T-cell (primary cell): ENCODE measurements around the gene PPP1R37. TPM values are rescaled to one million over a fixed set of nuclear protein-coding genes. Genes with fewer than 3 reads are reported as not detected.

ENCODE experiments used
- ATAC-seq, 4 experiments: fragments of 200-7000 bp in 3 of 4; fragments of 150-1000 bp in 1 of 4; cut with Tn5 transposase; replicated peaks in 1 of 4; 1 replicate in 3 of 4; 2 replicates in 1 of 4; pipeline ENCODE4 v1.10.0; 2021; ENCODE audit warnings: moderate library complexity in 3 of 4, mild to moderate bottlenecking in 2 of 4, moderate number of reproducible peaks in 1 of 4
- CTCF ChIA-PET, 2 donors: fragments of 300-600 bp; sonication (Branson Sonifier 250); formaldehyde crosslinking; loops; one replicate each; lab custom pipeline; 2022; ENCODE audit warnings: antibody characterized with exemption in 2 of 2; lab: Charles Lee
- POLR2A ChIA-PET, 2 donors: fragments of 300-600 bp; sonication (Branson Sonifier 250); formaldehyde crosslinking; loops; one replicate each; lab custom pipeline; 2022; ENCODE audit warnings: antibody characterized with exemption in 2 of 2; lab: Charles Lee
- DNase-seq, 35 experiments: peaks; one replicate each; pipeline versions ENCODE4 v3.0.0 to v3.0.0-alpha.2; 2013 to 2023
- H3K27ac ChIP-seq: one replicate; pipeline ENCODE4 v1.5.1; 2013; ENCODE audit warnings: low read length
- H3K27me3 ChIP-seq, 2 experiments: replicated peaks in 1 of 2; 1 replicate in 1 of 2; 2 replicates in 1 of 2; pipeline versions ENCODE4 v1.6.1 to v1.7.0; 2013; ENCODE audit warnings: low read length in 1 of 2, mixed read lengths in 1 of 2; ENCODE audit not compliant: control insufficient read depth in 2 of 2, insufficient read depth in 2 of 2; ENCODE audit errors: extremely low read depth in 1 of 2
- H3K36me3 ChIP-seq, 2 donors: 1 replicate in 1 of 2; 2 replicates in 1 of 2; pipeline versions ENCODE4 v1.6.1 to v1.7.0; 2013; ENCODE audit warnings: low read length in 1 of 2; ENCODE audit not compliant: control insufficient read depth in 2 of 2, insufficient read depth in 1 of 2; ENCODE audit errors: extremely low read depth in 1 of 2
- H3K4me1 ChIP-seq, 2 experiments: 1 replicate in 1 of 2; 2 replicates in 1 of 2; pipeline versions ENCODE4 v1.6.1 to v1.7.0; 2013; ENCODE audit warnings: low read length in 2 of 2, mixed read lengths in 1 of 2; ENCODE audit not compliant: insufficient read depth in 2 of 2, control insufficient read depth in 1 of 2; ENCODE audit errors: extremely low read depth in 1 of 2
- H3K4me3 ChIP-seq, 2 donors: 1 replicate in 1 of 2; 2 replicates in 1 of 2; pipeline versions ENCODE4 v1.5.1 to v1.7.0; 2013; ENCODE audit warnings: mild to moderate bottlenecking in 2 of 2, low read length in 1 of 2, moderate library complexity in 1 of 2; ENCODE audit not compliant: control insufficient read depth in 1 of 2; ENCODE audit errors: extremely low read depth in 1 of 2
- H3K9me3 ChIP-seq: 2 replicates; pipeline ENCODE4 v1.7.0; 2013
- H3K27ac Mint-ChIP-seq, 2 donors: one replicate each; pipeline ENCODE4 v1.8.0; 2020 to 2021; ENCODE audit warnings: mild to moderate bottlenecking in 2 of 2, mixed read lengths in 2 of 2
- H3K27me3 Mint-ChIP-seq, 2 donors: one replicate each; pipeline ENCODE4 v1.8.0; 2021 to 2022; ENCODE audit warnings: mixed read lengths in 2 of 2
- H3K36me3 Mint-ChIP-seq: one replicate; pipeline ENCODE4 v1.8.0; 2021; ENCODE audit warnings: mixed read lengths
- H3K4me1 Mint-ChIP-seq, 3 donors: one replicate each; pipeline ENCODE4 v1.8.0; 2020 to 2022; ENCODE audit warnings: mixed read lengths in 3 of 3, mild to moderate bottlenecking in 1 of 3
- H3K4me3 Mint-ChIP-seq, 3 donors: one replicate each; pipeline ENCODE4 v1.8.0; 2020 to 2022; ENCODE audit warnings: mild to moderate bottlenecking in 3 of 3, mixed read lengths in 3 of 3, moderate library complexity in 3 of 3
- H3K9me3 Mint-ChIP-seq, 3 donors: one replicate each; pipeline ENCODE4 v1.8.0; 2020 to 2022; ENCODE audit warnings: mixed read lengths in 3 of 3
- WGBS: methylation state at CpG from one replicate; pipeline ENCODE4 v1.1.5; 2013; ENCODE audit warnings: missing lambda C conversion rate; ENCODE audit not compliant: insufficient coverage; 5-methylcytosine and 5-hydroxymethylcytosine counted together
- total RNA-seq, 35 experiments: library from RNA in 6 of 35; stranded (reverse) in 6 of 35; fragments of 120-200 nt in 1 of 35; gene quantifications; one replicate each; pipeline versions ENCODE4 v1.2.1 to v1.2.4 and lab custom pipeline; 2013 to 2026

PPP1R37 gene
- total RNA-seq, 5 donors from 2014 or later (not counting 1 experiment from before 2014, with no cell fraction given) = 17.2 to 35.2 (median 30.4) TPM

DNA sequence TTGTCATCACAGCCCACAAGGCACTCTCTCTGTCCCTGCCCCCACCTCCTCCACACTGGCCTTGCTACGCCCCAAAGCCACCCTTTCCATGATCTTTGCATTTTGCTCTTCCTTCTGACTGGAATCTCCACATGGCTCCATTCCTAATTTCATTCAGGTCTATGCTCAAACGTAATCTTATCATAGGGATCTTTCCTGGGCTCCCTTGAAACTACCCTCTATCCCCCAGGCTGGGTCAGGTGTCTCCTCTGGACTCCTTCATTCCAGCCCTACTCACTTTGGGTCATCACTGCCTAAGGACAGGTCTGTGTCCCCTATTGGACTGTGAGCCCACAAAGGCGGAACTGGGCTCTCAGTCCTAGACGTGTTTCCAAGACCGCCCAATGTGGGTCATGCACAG lies 10.8 kb upstream of the PPP1R37 start:
- ChIA-PET POLR2A (no interaction called here), CTCF (no interaction called here)
- Histone ChIP-seq H3K4me3 (no peak overlapping the region), H3K9me3 (no peaks in the 10 kb centered on the region), H3K4me1 (peaks cover 17 to 38% of the 10 kb centered on the region in 2 experiments), H3K36me3 (peaks cover 2 to 15% of the 10 kb centered on the region in 2 donors), H3K27ac (no peak overlapping the region), H3K27me3 (no peaks in the 10 kb centered on the region)
- DNase-seq (no peak), ATAC-seq (no peak)
- WGBS = 93% methylated on average over 2 of the region's 5 CpGs
- Mint-ChIP-seq H3K36me3 (peaks cover 18% of the 10 kb centered on the region), H3K9me3 (no peaks in the 10 kb centered on the region), H3K4me3 (peak overlapping the region; percentile 26 to 54 (median 29)), H3K27ac (no peak overlapping the region), H3K27me3 (no peaks in the 10 kb centered on the region), H3K4me1 (peaks cover 38 to 56% (median 41%) of the 10 kb centered on the region in 3 donors)

DNA sequence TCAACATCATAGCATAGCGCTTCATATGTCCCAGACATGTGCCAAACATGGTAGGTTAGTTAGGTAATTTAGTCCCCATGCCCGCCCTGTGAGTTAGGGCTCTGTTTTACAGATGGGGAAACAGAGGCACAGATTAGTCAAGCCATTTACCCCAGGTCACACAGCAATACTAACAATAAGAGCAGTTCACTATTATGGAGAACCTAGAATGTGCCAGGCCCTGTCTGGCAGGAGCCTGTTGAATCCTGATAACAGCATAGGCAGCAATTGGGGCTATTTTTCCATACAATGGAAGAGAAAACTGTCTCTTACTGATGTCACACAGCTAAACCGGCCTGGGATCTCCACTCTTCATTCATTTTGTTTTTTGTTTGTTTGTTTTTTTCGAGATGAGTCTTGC lies 6.5 kb upstream of the PPP1R37 start:
- Histone ChIP-seq H3K27ac (no peak overlapping the region), H3K36me3 (peaks cover 8 to 24% of the 10 kb centered on the region in 2 donors), H3K4me1 (peaks cover 5 to 45% of the 10 kb centered on the region in 2 experiments), H3K9me3 (no peaks in the 10 kb centered on the region), H3K4me3 (no peak overlapping the region), H3K27me3 (no peaks in the 10 kb centered on the region)
- DNase-seq (no peak), ATAC-seq (no peak)
- ChIA-PET CTCF (no interaction called here), POLR2A (no interaction called here)
- H3K4me3 Mint-ChIP-seq = no peak overlapping the region
- no peaks in the 10 kb centered on the region for H3K9me3 Mint-ChIP-seq
- H3K27ac Mint-ChIP-seq = peak overlapping the region; percentile 68 to 98
- H3K27me3 Mint-ChIP-seq = no peaks in the 10 kb centered on the region
- H3K36me3 Mint-ChIP-seq = peaks cover 24% of the 10 kb centered on the region
- peaks cover 34 to 48% (median 41%) of the 10 kb centered on the region in 3 donors for H3K4me1 Mint-ChIP-seq
- 100% methylated on average over 1 of the region's 4 CpGs for WGBS

DNA sequence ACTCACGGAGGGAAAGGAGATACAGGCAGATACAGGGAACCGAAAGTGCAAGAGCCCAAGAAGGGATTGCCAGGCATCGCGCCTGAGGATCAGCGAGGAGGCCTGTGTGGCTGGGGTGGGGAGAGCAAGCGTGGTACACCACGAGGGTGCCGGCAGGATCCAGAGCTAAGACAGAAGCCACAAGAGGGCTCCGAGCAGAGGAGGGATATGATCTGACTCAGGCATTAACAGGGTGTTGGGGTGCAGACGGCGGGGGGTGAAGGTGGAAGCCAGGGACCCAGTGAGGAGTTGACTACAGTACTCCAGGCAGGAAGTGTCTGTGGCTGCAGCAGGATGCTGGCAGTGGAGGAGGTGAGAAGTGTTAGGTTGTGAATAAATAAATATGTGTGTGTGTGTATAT lies 5.4 kb upstream of the PPP1R37 start:
- Histone ChIP-seq H3K27ac (peak overlapping the region; percentile 61), H3K27me3 (no peaks in the 10 kb centered on the region), H3K9me3 (no peaks in the 10 kb centered on the region), H3K4me3 (no peak overlapping the region), H3K36me3 (peaks cover 8 to 16% of the 10 kb centered on the region in 2 donors), H3K4me1 (peaks cover 5 to 56% of the 10 kb centered on the region in 2 experiments)
- Mint-ChIP-seq H3K36me3 (peaks cover 14% of the 10 kb centered on the region), H3K27ac (peak overlapping the region; percentile 91 to 98), H3K27me3 (no peaks in the 10 kb centered on the region), H3K4me3 (peak overlapping the region; percentile 31 to 75 (median 64)), H3K4me1 (peaks cover 33 to 46% (median 40%) of the 10 kb centered on the region in 3 donors), H3K9me3 (no peaks in the 10 kb centered on the region)
- CTCF ChIA-PET = interaction anchor here (0.7 to 0.8 kb wide), 4 partner anchors 17 to 84 kb away, joined by 3 to 7 read pairs (median 4); no protein-coding TSS in a partner anchor
- ATAC-seq = peak; percentile 5 to 58 (median 40)
- 16% methylated on average over 9 of the region's 11 CpGs for WGBS
- peak in 34 of 35 experiments; percentile 46 to 86 (median 69) for DNase-seq
- POLR2A ChIA-PET = no interaction called here

DNA sequence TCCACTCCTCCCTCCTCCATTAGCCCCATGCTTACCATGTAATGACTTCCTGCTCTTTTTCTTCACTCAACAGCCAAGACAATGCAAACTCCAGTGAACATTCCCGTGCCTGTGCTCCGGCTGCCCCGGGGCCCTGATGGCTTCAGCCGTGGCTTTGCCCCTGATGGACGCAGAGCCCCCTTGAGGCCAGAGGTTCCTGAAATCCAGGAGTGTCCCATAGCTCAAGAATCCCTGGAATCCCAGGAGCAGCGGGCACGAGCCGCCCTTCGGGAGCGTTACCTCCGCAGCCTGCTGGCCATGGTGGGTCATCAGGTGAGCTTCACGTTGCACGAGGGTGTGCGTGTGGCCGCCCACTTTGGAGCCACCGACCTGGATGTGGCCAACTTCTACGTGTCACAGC lies 2.9 kb upstream of the PPP1R37 start:
- ATAC-seq (no peak), DNase-seq (no peak)
- Mint-ChIP-seq H3K36me3 (peaks cover 14% of the 10 kb centered on the region), H3K27me3 (no peaks in the 10 kb centered on the region), H3K4me1 (peaks cover 55 to 69% (median 62%) of the 10 kb centered on the region in 3 donors), H3K4me3 (no peak overlapping the region), H3K9me3 (no peaks in the 10 kb centered on the region), H3K27ac (peak overlapping the region in 1 of 2 donors; percentile 57)
- Histone ChIP-seq H3K27ac (no peak overlapping the region), H3K27me3 (peaks cover 0 to 2% of the 10 kb centered on the region in 2 experiments), H3K9me3 (no peaks in the 10 kb centered on the region), H3K36me3 (peaks cover 6 to 12% of the 10 kb centered on the region in 2 donors), H3K4me1 (peaks cover 17 to 75% of the 10 kb centered on the region in 2 experiments), H3K4me3 (no peak overlapping the region)
- 96% methylated on average over 17 of the region's 17 CpGs for WGBS
- CTCF ChIA-PET = no interaction called here
- POLR2A ChIA-PET = no interaction called here

DNA sequence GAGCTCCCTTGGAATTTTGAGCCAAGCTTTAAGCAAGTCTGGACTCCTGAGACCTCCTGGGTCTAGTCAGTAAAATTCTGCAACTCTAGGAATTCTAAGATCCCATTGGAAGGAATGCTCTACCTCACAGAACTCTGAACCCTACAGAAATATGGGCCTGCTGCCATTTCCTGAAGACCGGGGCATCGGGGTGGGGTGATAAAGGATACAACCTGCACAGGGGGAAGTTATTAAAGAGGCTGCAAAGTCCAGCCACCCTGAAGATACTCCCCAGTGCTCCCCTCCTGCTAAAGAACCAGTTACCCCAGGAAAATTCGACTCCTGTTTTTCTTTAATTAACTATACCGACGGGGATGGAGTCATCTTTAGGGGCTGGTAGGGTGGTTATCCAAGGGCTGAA lies 2.4 kb upstream of the PPP1R37 start:
- no peak for DNase-seq
- Mint-ChIP-seq H3K27me3 (no peaks in the 10 kb centered on the region), H3K27ac (no peak overlapping the region), H3K4me3 (peak overlapping the region in 2 of 3 donors; percentile 9 to 98), H3K36me3 (peaks cover 11% of the 10 kb centered on the region), H3K9me3 (no peaks in the 10 kb centered on the region), H3K4me1 (peaks cover 56 to 70% (median 64%) of the 10 kb centered on the region in 3 donors)
- Histone ChIP-seq H3K4me1 (peaks cover 19 to 80% of the 10 kb centered on the region in 2 experiments), H3K4me3 (no peak overlapping the region), H3K36me3 (peaks cover 6 to 8% of the 10 kb centered on the region in 2 donors), H3K27me3 (peaks cover 0 to 2% of the 10 kb centered on the region in 2 experiments), H3K27ac (no peak overlapping the region), H3K9me3 (no peaks in the 10 kb centered on the region)
- WGBS = 67% methylated on average over 1 of the region's 5 CpGs
- ATAC-seq = no peak
- CTCF ChIA-PET = interaction anchor here in 1 of 2 donors (0.5 kb wide), 1 partner anchor 192 kb away, joined by 5 read pairs; no protein-coding TSS in a partner anchor
- POLR2A ChIA-PET = no interaction called here

DNA sequence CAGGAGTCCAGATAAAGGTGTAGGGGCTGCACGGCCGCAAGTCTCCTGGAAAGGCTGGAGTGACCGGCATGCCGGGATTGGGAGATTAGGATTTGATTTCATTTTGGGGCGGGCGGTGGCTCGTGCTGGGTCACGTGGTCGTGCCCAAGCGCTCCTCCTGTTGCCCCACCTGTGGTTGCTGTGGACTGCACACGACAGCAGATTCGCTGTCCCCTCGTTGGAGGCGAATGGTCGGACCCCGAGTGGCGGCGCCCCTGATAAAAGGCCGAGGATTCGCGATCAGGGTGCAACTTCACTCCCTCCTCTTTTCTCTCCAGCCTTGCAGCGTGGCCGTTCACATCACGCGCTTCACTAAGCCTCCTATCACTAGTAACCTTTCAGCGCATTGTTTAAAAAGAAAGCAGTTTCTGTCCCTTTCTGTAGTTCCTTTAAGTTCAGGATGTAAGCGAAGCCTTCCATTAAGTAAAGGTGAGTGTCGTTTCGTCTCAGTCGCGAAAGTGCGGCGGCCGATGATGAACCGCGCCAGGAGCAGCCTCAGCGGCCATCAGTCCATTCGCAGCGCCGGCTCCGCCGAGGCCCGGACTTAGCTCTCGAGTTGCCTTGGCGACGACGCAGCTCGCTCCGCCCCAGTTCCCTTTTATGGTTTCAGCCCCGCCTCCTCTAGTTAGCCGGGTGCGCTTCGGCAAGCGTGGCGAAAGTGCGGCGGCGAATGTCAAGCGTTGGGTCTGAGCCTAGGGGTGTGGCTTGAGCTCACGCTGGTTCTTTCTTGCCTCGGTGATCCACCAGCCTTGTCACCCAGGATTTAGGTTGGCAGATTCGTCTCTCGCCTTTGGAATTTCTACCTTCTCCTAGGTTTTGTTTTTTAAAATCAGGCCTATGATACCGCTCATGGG lies 1.7 kb upstream of the PPP1R37 start:
- ChIA-PET CTCF (interaction anchor here (0.5 to 2.7 kb wide), 8 partner anchors 11 to 691 kb away, joined by 3 to 16 read pairs (median 5); partner anchors contain the start of genes BLOC1S3 (in 1 of the 2), DMPK (in 1 of the 2) and TRAPPC6A (in 1 of the 2)), POLR2A (interaction anchor here in 1 of 2 donors (0.5 to 0.9 kb wide), 3 partner anchors 75 to 90 kb away, joined by 3 to 4 read pairs (median 3); partner anchors contain the start of gene RELB)
- WGBS = 67% methylated on average over 43 of the region's 64 CpGs
- peak; percentile 75 to 81 (median 76) for ATAC-seq
- Mint-ChIP-seq H3K4me3 (peak overlapping the region; percentile 93 to 98 (median 96)), H3K27me3 (no peaks in the 10 kb centered on the region), H3K4me1 (peaks cover 63 to 75% (median 71%) of the 10 kb centered on the region in 3 donors), H3K36me3 (peaks cover 9% of the 10 kb centered on the region), H3K27ac (peak overlapping the region; percentile 97 to 99), H3K9me3 (no peaks in the 10 kb centered on the region)
- peak; percentile 76 to 99 (median 95) for DNase-seq
- Histone ChIP-seq H3K4me3 (peak overlapping the region; percentile 76 to 94), H3K9me3 (no peaks in the 10 kb centered on the region), H3K36me3 (peaks cover 6 to 8% of the 10 kb centered on the region in 2 donors), H3K4me1 (peaks cover 22 to 86% of the 10 kb centered on the region in 2 experiments), H3K27me3 (peaks cover 0 to 2% of the 10 kb centered on the region in 2 experiments), H3K27ac (peak overlapping the region; percentile 59)
